K562 (cell line): Measurements from ENCODE around the gene PALLD. TPM values are rescaled to one million over a fixed set of nuclear protein-coding genes. Genes with fewer than 3 reads are reported as not detected.

Source experiments
- ATAC-seq: fragments of 200-7000 bp; cut with Tn5 transposase; 3 replicates; pipeline ENCODE4 v1.9.1; 2020; ENCODE audit warnings: moderate library complexity
- BruUV-seq: library from RNA; stranded (reverse); fragments of 400-500 nt; replicated peaks from 2 replicates; lab custom pipeline; 2021; lab: Mats Ljungman, UMichigan
- CTCF ChIA-PET: fragments of 300-600 bp; formaldehyde crosslinking; extraction: SDS; loops from one replicate; lab custom pipeline; 2021; ENCODE audit warnings: low intra/inter-chr PET ratio; lab: Yijun Ruan, JAX
- POLR2A ChIA-PET: fragments of 300-600, 350-650 bp; sonication (Branson Sonifier 250); formaldehyde crosslinking; extraction: SDS; loops from one replicate; lab custom pipeline; 2021; ENCODE audit warnings: antibody characterized with exemption, inconsistent platforms; lab: Yijun Ruan, JAX
- DNase-seq, 4 experiments: peaks; one replicate each; pipeline versions ENCODE4 v3.0.0 to v3.0.0-alpha.2; 2011 to 2018; ENCODE audit warnings: low spot score in 3 of 4, mixed read lengths in 3 of 4; ENCODE audit errors: extremely low read depth in 1 of 4
- FAIRE-seq: peaks from 2 replicates; lab custom pipeline; 2011; peaks lifted over from hg19 to GRCh38; lab: Jason Lieb, UNC
- H2AFZ ChIP-seq: 2 replicates; pipeline ENCODE4 v1.6.0; 2011; ENCODE audit warnings: low read depth, low read length, control low read depth, inconsistent platforms
- H3K27ac ChIP-seq: fragments of 200-600 bp; 3 replicates; pipeline ENCODE4 v1.8.0; 2011; ENCODE audit warnings: low read depth, mild to moderate bottlenecking, control low read depth, inconsistent platforms, low read length, moderate library complexity, mixed read lengths; ENCODE audit errors: extremely low read depth
- H3K27me3 ChIP-seq, 2 experiments: fragments of 300-600 bp in 1 of 2; 2 replicates in 1 of 2; 3 replicates in 1 of 2; pipeline versions ENCODE4 v1.6.0 to v1.8.0; 2011; ENCODE audit warnings: inconsistent platforms in 2 of 2, low read length in 2 of 2, mild to moderate bottlenecking in 1 of 2, mixed read lengths in 1 of 2, moderate library complexity in 1 of 2; ENCODE audit not compliant: control insufficient read depth in 2 of 2, insufficient read depth in 2 of 2
- H3K36me3 ChIP-seq: fragments of 300-600 bp; 3 replicates; pipeline ENCODE4 v1.8.0; 2011; ENCODE audit warnings: mild to moderate bottlenecking, low read length, inconsistent platforms; ENCODE audit not compliant: control insufficient read depth, insufficient read depth
- H3K4me1 ChIP-seq, 2 experiments: fragments of 200-600 bp in 1 of 2; replicated peaks in 1 of 2; 2 replicates in 1 of 2; 3 replicates in 1 of 2; pipeline versions ENCODE4 v1.5.1 to v1.8.0; 2011; ENCODE audit warnings: inconsistent platforms in 2 of 2, low read length in 2 of 2, mild to moderate bottlenecking in 1 of 2, mixed read lengths in 1 of 2, moderate library complexity in 1 of 2; ENCODE audit not compliant: control insufficient read depth in 2 of 2, insufficient read depth in 2 of 2
- H3K4me2 ChIP-seq: 2 replicates; pipeline ENCODE4 v1.6.1; 2011; ENCODE audit warnings: low read length, control low read depth, inconsistent platforms, mixed read lengths; ENCODE audit not compliant: insufficient read depth
- H3K4me3 ChIP-seq: fragments of 200-600 bp; sonication (generic), shearing (Covaris generic); 2 replicates; pipeline ENCODE4 v1.5.1; 2016; ENCODE audit warnings: control low read depth, inconsistent platforms
- H3K79me2 ChIP-seq: fragments of 200-600 bp; 3 replicates; pipeline ENCODE4 v1.8.0; 2011; ENCODE audit warnings: low read length, inconsistent platforms; ENCODE audit not compliant: control insufficient read depth, insufficient read depth
- H3K9ac ChIP-seq, 2 experiments: 2 replicates each; pipeline versions ENCODE4 v1.6.0 to v1.6.1; 2011; ENCODE audit warnings: low read depth in 2 of 2, low read length in 2 of 2, control low read depth in 1 of 2, inconsistent platforms in 1 of 2, mild to moderate bottlenecking in 1 of 2, mixed read lengths in 1 of 2; ENCODE audit not compliant: insufficient read depth in 1 of 2
- H3K9me1 ChIP-seq: one replicate; pipeline ENCODE4 v1.6.0; 2011; ENCODE audit warnings: inconsistent platforms, mild to moderate bottlenecking, low read length, moderate library complexity; ENCODE audit not compliant: control insufficient read depth, insufficient read depth
- H3K9me3 ChIP-seq: replicated peaks from 2 replicates; pipeline ENCODE4 v1.5.1; 2011; ENCODE audit warnings: low read depth, low read length, inconsistent platforms; ENCODE audit not compliant: control insufficient read depth, insufficient read depth
- H4K20me1 ChIP-seq: replicated peaks from 2 replicates; pipeline ENCODE4 v1.6.1; 2011; ENCODE audit warnings: low read length, inconsistent platforms, mixed read lengths; ENCODE audit not compliant: control insufficient read depth, insufficient read depth
- CBFA2T2 ChIP-seq: fragments of 450-650 bp; conservative IDR thresholded peaks from 2 replicates; pipeline ENCODE4 v1.6.1; 2017; ENCODE audit warnings: mild to moderate bottlenecking
- CXXC5 ChIP-seq: fragments of 250-450 bp; sonication (Bioruptor Pico); IDR thresholded peaks from 2 replicates; pipeline ENCODE4 v1.8.0; 2022; ENCODE audit warnings: inconsistent platforms, mild to moderate bottlenecking, moderate library complexity
- HNRNPH1 ChIP-seq: fragments of 200-400 bp; formaldehyde crosslinking; optimal IDR thresholded peaks from 2 replicates; pipeline ENCODE3; 2017; ENCODE audit warnings: low read depth, mild to moderate bottlenecking, low read length, moderate library complexity
- KAT2B ChIP-seq: IDR thresholded peaks from one replicate; pipeline ENCODE4 v1.6.1; 2012; ENCODE audit warnings: low read depth, mild to moderate bottlenecking, control low read depth, inconsistent platforms, low read length, moderate library complexity
- RAD21 ChIP-seq, 2 experiments: fragments of 250-450 bp in 1 of 2; fragments of 450-650 bp in 1 of 2; sonication (Bioruptor Pico) in 1 of 2; formaldehyde crosslinking in 1 of 2; IDR thresholded peaks in 1 of 2; conservative IDR thresholded peaks in 1 of 2; 2 replicates each; pipeline versions ENCODE4 v1.4.0 to v1.8.0; 2020 to 2022; ENCODE audit warnings: mild to moderate bottlenecking in 2 of 2, moderate library complexity in 1 of 2
- TSC22D4 ChIP-seq: fragments of 450-650 bp; IDR thresholded peaks from 2 replicates; pipeline ENCODE4 v1.6.1; 2016; ENCODE audit warnings: missing genetic modification characterization, missing biosample characterization, control low read depth
- U2AF1 ChIP-seq: fragments of 200-400 bp; formaldehyde crosslinking; optimal IDR thresholded peaks from 2 replicates; pipeline ENCODE3; 2017; ENCODE audit warnings: mild to moderate bottlenecking, low read depth, low read length, moderate library complexity
- ZNF639 ChIP-seq, 2 experiments: fragments of 200-800 bp in 1 of 2; sonication (Bioruptor generic) in 1 of 2; sonication (generic) in 1 of 2; formaldehyde crosslinking in 1 of 2; IDR thresholded peaks in 1 of 2; conservative IDR thresholded peaks in 1 of 2; 2 replicates each; pipeline versions ENCODE4 v1.5.0 to v1.6.1; 2016 to 2020; ENCODE audit warnings: missing compliant biosample characterization in 1 of 2, missing genetic modification characterization in 1 of 2, missing genetic modification reagents in 1 of 2
- ZNF766 ChIP-seq: fragments of 200-800 bp; sonication (Bioruptor generic); conservative IDR thresholded peaks from 2 replicates; pipeline ENCODE4 v1.6.1; 2016; ENCODE audit warnings: missing genetic modification characterization, missing compliant biosample characterization
- WGBS: fragments of 100-300 bp; shearing (Covaris generic); methylation state at CpG from one replicate; pipeline ENCODE4 v1.1.6; 2016; ENCODE audit warnings: low coverage, mixed read lengths; ENCODE audit not compliant: insufficient coverage; ENCODE audit errors: missing lambda C conversion rate; 5-methylcytosine and 5-hydroxymethylcytosine counted together
- in situ Hi-C: fragments of 300-500 bp; cut with MboI; formaldehyde crosslinking; loops from 4 replicates; pipeline ENCODE4 v1.15.0; 2018; ENCODE audit warnings: inconsistent platforms, mixed read lengths
- intact Hi-C: fragments of 100-400 bp; cut with micrococcal nuclease; formaldehyde crosslinking; loops from 2 replicates; pipeline ENCODE4 v1.14.2; 2022
- polyA plus RNA-seq, 8 experiments: library from polyadenylated mRNA; depleted of rRNA in 4 of 8; stranded (reverse) in 5 of 8; unstranded in 3 of 8; fragments of >200 nt; fragmentation: Nextera tagmentation in 2 of 8; fragmentation: Illumina TruSeq in 1 of 8; extraction: Ambion mirVana in 2 of 8; extraction: Trizol in 1 of 8; gene quantifications; 2 replicates each; pipeline versions ENCODE4 v1.2.1 to v1.2.3, GENCODE V29; 2011 to 2014; ENCODE audit warnings: inconsistent platforms in 1 of 8, missing spikeins in 1 of 8
- total RNA-seq, 7 experiments: library from RNA; depleted of rRNA in 6 of 7; stranded (reverse); fragments of >200 nt in 6 of 7; fragmentation: Illumina TruSeq in 2 of 7; extraction: Trizol in 2 of 7; gene quantifications; 2 replicates each; pipeline versions ENCODE4 v1.2.1 to v1.2.3, GENCODE V29; 2011 to 2021; ENCODE audit warnings: low replicate concordance in 1 of 7
- TF ChIP-seq, protein P1 (sequence below): fragments of 450-650 bp; formaldehyde crosslinking; conservative IDR thresholded peaks from 2 replicates; pipeline ENCODE4 v1.4.0; 2022; ENCODE audit warnings: mild to moderate bottlenecking, missing genetic modification characterization

The PALLD gene
- total and polyA plus RNA-seq, 9 of the 15 experiments (the other 6 are each of a cell fraction or from before 2014, with no cell fraction given) = 0.01 to 0.35 (median 0.06) TPM; not detected in 3

GRCh38 chr4:168797738-168798375 lies 301.0 kb downstream of the PALLD start:
- ChIA-PET POLR2A (no interaction called here), CTCF (no interaction called here)
- in situ Hi-C loops = no loop called here
- Histone ChIP-seq H3K79me2 (no peaks in the 10 kb centered on the region), H3K4me3 (no peak overlapping the region), H3K9ac (no peak overlapping the region), H3K36me3 (no peaks in the 10 kb centered on the region), H3K27me3 (peaks cover 0 to 5% of the 10 kb centered on the region in 2 experiments; a peak in 1 of 5 replicates), H4K20me1 (no peaks in the 10 kb centered on the region), H3K9me3 (no peaks in the 10 kb centered on the region), H3K9me1 (no peaks in the 10 kb centered on the region), H3K4me1 (no peaks in the 10 kb centered on the region), H2AFZ (no peak overlapping the region), H3K27ac (no peak overlapping the region), H3K4me2 (no peak overlapping the region)
- intact Hi-C loops = no loop called here
- no peak for DNase-seq
- no peak for ATAC-seq
- BruUV-seq = no TSS peak
- no peak for FAIRE-seq
- 0% methylated on average over 5 of the region's 5 CpGs for WGBS
- TF ChIP-seq CBFA2T2 = no peak
- no peak for TF ChIP-seq RAD21 (CRISPR knock-in tag; conservative IDR thresholded peaks at IDR 0.05 in 1 of 2, IDR thresholded peaks at IDR 0.05 in 1 of 2)
- no peak for TF ChIP-seq TSC22D4 (tag)
- no peak for TF ChIP-seq ZNF766 (CRISPR knock-in tag)
- no peak for TF ChIP-seq U2AF1
- TF ChIP-seq HNRNPH1 = no peak
- TF ChIP-seq, protein P1, sequence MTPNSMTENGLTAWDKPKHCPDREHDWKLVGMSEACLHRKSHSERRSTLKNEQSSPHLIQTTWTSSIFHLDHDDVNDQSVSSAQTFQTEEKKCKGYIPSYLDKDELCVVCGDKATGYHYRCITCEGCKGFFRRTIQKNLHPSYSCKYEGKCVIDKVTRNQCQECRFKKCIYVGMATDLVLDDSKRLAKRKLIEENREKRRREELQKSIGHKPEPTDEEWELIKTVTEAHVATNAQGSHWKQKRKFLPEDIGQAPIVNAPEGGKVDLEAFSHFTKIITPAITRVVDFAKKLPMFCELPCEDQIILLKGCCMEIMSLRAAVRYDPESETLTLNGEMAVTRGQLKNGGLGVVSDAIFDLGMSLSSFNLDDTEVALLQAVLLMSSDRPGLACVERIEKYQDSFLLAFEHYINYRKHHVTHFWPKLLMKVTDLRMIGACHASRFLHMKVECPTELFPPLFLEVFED (CRISPR knock-in tag) = no peak
- TF ChIP-seq ZNF639 (CRISPR knock-in tag; conservative IDR thresholded peaks at IDR 0.05 in 1 of 2, IDR thresholded peaks at IDR 0.05 in 1 of 2) = no peak
- TF ChIP-seq KAT2B = no peak
- no peak for TF ChIP-seq CXXC5 (CRISPR knock-in tag)
